WTC11 (cell line): ENCODE data around the gene C1orf159.

Source experiments
- AFF4 ChIP-seq: sonication (generic); formaldehyde crosslinking; IDR thresholded peaks from 2 replicates; pipeline ENCODE4 v1.8.1; 2023; ENCODE audit warnings: mild to moderate bottlenecking, missing genetic modification reagents, borderline replicate concordance
- ATF1 ChIP-seq: sonication (generic); formaldehyde crosslinking; IDR thresholded peaks from 2 replicates; pipeline ENCODE4 v1.8.1; 2023; ENCODE audit warnings: mild to moderate bottlenecking, moderate library complexity, missing genetic modification reagents
- CREM ChIP-seq: sonication (generic); formaldehyde crosslinking; IDR thresholded peaks from 2 replicates; pipeline ENCODE4 v1.8.1; 2022; ENCODE audit warnings: mild to moderate bottlenecking, missing genetic modification reagents, moderate library complexity
- CTCF ChIP-seq: fragments of 200-600 bp; IDR thresholded peaks from 2 replicates; pipeline ENCODE4 v1.8.0; 2022; ENCODE audit warnings: antibody characterized with exemption
- E2F5 ChIP-seq: sonication (generic); formaldehyde crosslinking; IDR thresholded peaks from 2 replicates; pipeline ENCODE4 v1.8.1; 2022; ENCODE audit warnings: mild to moderate bottlenecking, moderate library complexity, missing genetic modification reagents
- ESRRA ChIP-seq: sonication (generic); formaldehyde crosslinking; IDR thresholded peaks from 2 replicates; pipeline ENCODE4 v1.8.1; 2022; ENCODE audit warnings: mild to moderate bottlenecking, missing genetic modification reagents, borderline replicate concordance
- MAX ChIP-seq: sonication (generic); formaldehyde crosslinking; IDR thresholded peaks from 2 replicates; pipeline ENCODE4 v1.8.0; 2022; ENCODE audit warnings: mild to moderate bottlenecking, missing genetic modification reagents
- NR1H2 ChIP-seq: sonication (generic); formaldehyde crosslinking; IDR thresholded peaks from 2 replicates; pipeline ENCODE4 v1.9.0; 2021; ENCODE audit warnings: mild to moderate bottlenecking, moderate library complexity, missing genetic modification reagents
- PREB ChIP-seq: sonication (generic); formaldehyde crosslinking; IDR thresholded peaks from 2 replicates; pipeline ENCODE4 v1.8.1; 2022; ENCODE audit warnings: mild to moderate bottlenecking, missing genetic modification reagents, moderate library complexity, borderline replicate concordance
- USF2 ChIP-seq: sonication (generic); formaldehyde crosslinking; IDR thresholded peaks from 2 replicates; pipeline ENCODE4 v1.8.1; 2023; ENCODE audit warnings: mild to moderate bottlenecking, missing genetic modification reagents, moderate library complexity
- ZNF138 ChIP-seq: sonication (generic); formaldehyde crosslinking; conservative IDR thresholded peaks from 2 replicates; pipeline ENCODE4 v1.8.1; 2022; ENCODE audit warnings: mild to moderate bottlenecking, moderate library complexity, missing genetic modification reagents
- TF ChIP-seq, protein P1 (sequence below): sonication (generic); formaldehyde crosslinking; IDR thresholded peaks from 2 replicates; pipeline ENCODE4 v1.8.0; 2023; ENCODE audit warnings: mild to moderate bottlenecking, missing genetic modification reagents
- TF ChIP-seq, protein P2 (sequence below): sonication (generic); formaldehyde crosslinking; IDR thresholded peaks from 2 replicates; pipeline ENCODE4 v1.8.0; 2023; ENCODE audit warnings: missing genetic modification reagents, mild to moderate bottlenecking, borderline replicate concordance
- TF ChIP-seq, protein P3 (sequence below): sonication (generic); formaldehyde crosslinking; IDR thresholded peaks from 2 replicates; pipeline ENCODE4 v1.8.1; 2023; ENCODE audit warnings: mild to moderate bottlenecking, missing genetic modification reagents, moderate library complexity

- TF ChIP-seq NR1H2 (CRISPR knock-in tag), result no peak
- no peak for TF ChIP-seq CTCF
- TF ChIP-seq, protein P1, sequence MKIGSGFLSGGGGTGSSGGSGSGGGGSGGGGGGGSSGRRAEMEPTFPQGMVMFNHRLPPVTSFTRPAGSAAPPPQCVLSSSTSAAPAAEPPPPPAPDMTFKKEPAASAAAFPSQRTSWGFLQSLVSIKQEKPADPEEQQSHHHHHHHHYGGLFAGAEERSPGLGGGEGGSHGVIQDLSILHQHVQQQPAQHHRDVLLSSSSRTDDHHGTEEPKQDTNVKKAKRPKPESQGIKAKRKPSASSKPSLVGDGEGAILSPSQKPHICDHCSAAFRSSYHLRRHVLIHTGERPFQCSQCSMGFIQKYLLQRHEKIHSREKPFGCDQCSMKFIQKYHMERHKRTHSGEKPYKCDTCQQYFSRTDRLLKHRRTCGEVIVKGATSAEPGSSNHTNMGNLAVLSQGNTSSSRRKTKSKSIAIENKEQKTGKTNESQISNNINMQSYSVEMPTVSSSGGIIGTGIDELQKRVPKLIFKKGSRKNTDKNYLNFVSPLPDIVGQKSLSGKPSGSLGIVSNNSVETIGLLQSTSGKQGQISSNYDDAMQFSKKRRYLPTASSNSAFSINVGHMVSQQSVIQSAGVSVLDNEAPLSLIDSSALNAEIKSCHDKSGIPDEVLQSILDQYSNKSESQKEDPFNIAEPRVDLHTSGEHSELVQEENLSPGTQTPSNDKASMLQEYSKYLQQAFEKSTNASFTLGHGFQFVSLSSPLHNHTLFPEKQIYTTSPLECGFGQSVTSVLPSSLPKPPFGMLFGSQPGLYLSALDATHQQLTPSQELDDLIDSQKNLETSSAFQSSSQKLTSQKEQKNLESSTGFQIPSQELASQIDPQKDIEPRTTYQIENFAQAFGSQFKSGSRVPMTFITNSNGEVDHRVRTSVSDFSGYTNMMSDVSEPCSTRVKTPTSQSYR (CRISPR knock-in tag), result no peak
- TF ChIP-seq CREM (CRISPR knock-in tag), result no peak
- TF ChIP-seq USF2, result no peak
- no peak for TF ChIP-seq MAX (CRISPR knock-in tag)
- no peak for TF ChIP-seq PREB (CRISPR knock-in tag)
- TF ChIP-seq ZNF138 (CRISPR knock-in tag), result no peak
- no peak for TF ChIP-seq AFF4 (CRISPR knock-in tag)
- TF ChIP-seq, protein P2, sequence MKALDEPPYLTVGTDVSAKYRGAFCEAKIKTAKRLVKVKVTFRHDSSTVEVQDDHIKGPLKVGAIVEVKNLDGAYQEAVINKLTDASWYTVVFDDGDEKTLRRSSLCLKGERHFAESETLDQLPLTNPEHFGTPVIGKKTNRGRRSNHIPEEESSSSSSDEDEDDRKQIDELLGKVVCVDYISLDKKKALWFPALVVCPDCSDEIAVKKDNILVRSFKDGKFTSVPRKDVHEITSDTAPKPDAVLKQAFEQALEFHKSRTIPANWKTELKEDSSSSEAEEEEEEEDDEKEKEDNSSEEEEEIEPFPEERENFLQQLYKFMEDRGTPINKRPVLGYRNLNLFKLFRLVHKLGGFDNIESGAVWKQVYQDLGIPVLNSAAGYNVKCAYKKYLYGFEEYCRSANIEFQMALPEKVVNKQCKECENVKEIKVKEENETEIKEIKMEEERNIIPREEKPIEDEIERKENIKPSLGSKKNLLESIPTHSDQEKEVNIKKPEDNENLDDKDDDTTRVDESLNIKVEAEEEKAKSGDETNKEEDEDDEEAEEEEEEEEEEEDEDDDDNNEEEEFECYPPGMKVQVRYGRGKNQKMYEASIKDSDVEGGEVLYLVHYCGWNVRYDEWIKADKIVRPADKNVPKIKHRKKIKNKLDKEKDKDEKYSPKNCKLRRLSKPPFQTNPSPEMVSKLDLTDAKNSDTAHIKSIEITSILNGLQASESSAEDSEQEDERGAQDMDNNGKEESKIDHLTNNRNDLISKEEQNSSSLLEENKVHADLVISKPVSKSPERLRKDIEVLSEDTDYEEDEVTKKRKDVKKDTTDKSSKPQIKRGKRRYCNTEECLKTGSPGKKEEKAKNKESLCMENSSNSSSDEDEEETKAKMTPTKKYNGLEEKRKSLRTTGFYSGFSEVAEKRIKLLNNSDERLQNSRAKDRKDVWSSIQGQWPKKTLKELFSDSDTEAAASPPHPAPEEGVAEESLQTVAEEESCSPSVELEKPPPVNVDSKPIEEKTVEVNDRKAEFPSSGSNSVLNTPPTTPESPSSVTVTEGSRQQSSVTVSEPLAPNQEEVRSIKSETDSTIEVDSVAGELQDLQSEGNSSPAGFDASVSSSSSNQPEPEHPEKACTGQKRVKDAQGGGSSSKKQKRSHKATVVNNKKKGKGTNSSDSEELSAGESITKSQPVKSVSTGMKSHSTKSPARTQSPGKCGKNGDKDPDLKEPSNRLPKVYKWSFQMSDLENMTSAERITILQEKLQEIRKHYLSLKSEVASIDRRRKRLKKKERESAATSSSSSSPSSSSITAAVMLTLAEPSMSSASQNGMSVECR, result no peak
- TF ChIP-seq ATF1, result no peak
- no peak for TF ChIP-seq E2F5 (CRISPR knock-in tag)
- no peak for TF ChIP-seq ESRRA (CRISPR knock-in tag)
- TF ChIP-seq, protein P3, sequence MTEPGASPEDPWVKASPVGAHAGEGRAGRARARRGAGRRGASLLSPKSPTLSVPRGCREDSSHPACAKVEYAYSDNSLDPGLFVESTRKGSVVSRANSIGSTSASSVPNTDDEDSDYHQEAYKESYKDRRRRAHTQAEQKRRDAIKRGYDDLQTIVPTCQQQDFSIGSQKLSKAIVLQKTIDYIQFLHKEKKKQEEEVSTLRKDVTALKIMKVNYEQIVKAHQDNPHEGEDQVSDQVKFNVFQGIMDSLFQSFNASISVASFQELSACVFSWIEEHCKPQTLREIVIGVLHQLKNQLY (CRISPR knock-in tag), result no peak
These were observed 55.4 kb downstream of the C1orf159 start for GRCh38 chr1:1060281-1061000.
